Endodermal cell (in vitro differentiated cells): Measurements from ENCODE around the gene RLN3. TPM values are rescaled to one million over a fixed set of nuclear protein-coding genes. Genes with fewer than 3 reads are reported as not detected.

Source experiments
- DNase-seq: peaks from one replicate; pipeline ENCODE4 v3.0.0-alpha.2; 2017
- H3K27ac ChIP-seq: 2 replicates; pipeline ENCODE4 v1.5.1; 2013; ENCODE audit warnings: mild to moderate bottlenecking, low read depth, low read length, moderate library complexity
- H3K27me3 ChIP-seq: 2 replicates; pipeline ENCODE4 v1.6.1; 2013; ENCODE audit warnings: mild to moderate bottlenecking, low read length, moderate library complexity; ENCODE audit not compliant: insufficient read depth, control insufficient read depth, poor library complexity, severe bottlenecking
- H3K36me3 ChIP-seq: 2 replicates; pipeline ENCODE4 v1.7.0; 2013; ENCODE audit warnings: mild to moderate bottlenecking, low read length, moderate library complexity; ENCODE audit not compliant: control insufficient read depth, insufficient read depth
- H3K4me1 ChIP-seq: one replicate; pipeline ENCODE4 v1.7.0; 2013; ENCODE audit warnings: low read length; ENCODE audit not compliant: control insufficient read depth, insufficient read depth
- H3K4me3 ChIP-seq: 2 replicates; pipeline ENCODE4 v1.5.1; 2013; ENCODE audit warnings: mild to moderate bottlenecking, low read length, moderate library complexity
- H3K9ac ChIP-seq: 2 replicates; pipeline ENCODE4 v1.6.1; 2013; ENCODE audit warnings: mild to moderate bottlenecking, low read length, moderate library complexity; ENCODE audit not compliant: poor library complexity, severe bottlenecking; ENCODE audit errors: extremely low read depth
- H3K9me3 ChIP-seq: 2 replicates; pipeline ENCODE4 v1.6.1; 2013; ENCODE audit warnings: mild to moderate bottlenecking, low read length, moderate library complexity; ENCODE audit not compliant: control insufficient read depth
- H3K27ac Mint-ChIP-seq: 2 replicates; pipeline ENCODE4 v1.8.0; 2020; ENCODE audit warnings: mixed read lengths
- H3K27me3 Mint-ChIP-seq: 2 replicates; pipeline ENCODE4 v1.8.0; 2021; ENCODE audit warnings: mild to moderate bottlenecking, mixed read lengths; ENCODE audit not compliant: insufficient read depth
- H3K36me3 Mint-ChIP-seq: 2 replicates; pipeline ENCODE4 v1.8.0; 2020; ENCODE audit warnings: low read depth, mixed read lengths
- H3K4me1 Mint-ChIP-seq: 2 replicates; pipeline ENCODE4 v1.8.0; 2020; ENCODE audit warnings: mixed read lengths
- H3K4me3 Mint-ChIP-seq: 2 replicates; pipeline ENCODE4 v1.8.0; 2020; ENCODE audit warnings: mild to moderate bottlenecking, moderate library complexity, mixed read lengths
- H3K9me3 Mint-ChIP-seq: 2 replicates; pipeline ENCODE4 v1.8.0; 2020; ENCODE audit warnings: mild to moderate bottlenecking, mixed read lengths
- WGBS, 2 experiments: methylation state at CpG; one replicate each; pipeline versions ENCODE4 v1.1.5 to v1.1.7; 2013; ENCODE audit warnings: missing lambda C conversion rate in 2 of 2, mixed read lengths in 1 of 2; ENCODE audit not compliant: insufficient coverage in 1 of 2, insufficient read length in 1 of 2; 5-methylcytosine and 5-hydroxymethylcytosine counted together
- total RNA-seq, 2 donors: library from RNA; stranded (reverse); fragmentation: NEBNext Ultra II Directional in 1 of 2; extraction: Animal tissue kit (Norgen Biotek cat#: 25700) in 1 of 2; gene quantifications; 2 replicates in 1 of 2; 3 replicates in 1 of 2; pipeline ENCODE4 v1.2.1, GENCODE V29; 2021
- TF ChIP-seq, protein P1 (sequence below): fragments of 200-600 bp; sonication (generic); conservative IDR thresholded peaks from 2 replicates; pipeline ENCODE4 v1.5.0; 2021; ENCODE audit warnings: antibody characterized with exemption, mild to moderate bottlenecking

Gene RLN3
- total RNA-seq, 2 donors from 2014 or later = not detected

DNA sequence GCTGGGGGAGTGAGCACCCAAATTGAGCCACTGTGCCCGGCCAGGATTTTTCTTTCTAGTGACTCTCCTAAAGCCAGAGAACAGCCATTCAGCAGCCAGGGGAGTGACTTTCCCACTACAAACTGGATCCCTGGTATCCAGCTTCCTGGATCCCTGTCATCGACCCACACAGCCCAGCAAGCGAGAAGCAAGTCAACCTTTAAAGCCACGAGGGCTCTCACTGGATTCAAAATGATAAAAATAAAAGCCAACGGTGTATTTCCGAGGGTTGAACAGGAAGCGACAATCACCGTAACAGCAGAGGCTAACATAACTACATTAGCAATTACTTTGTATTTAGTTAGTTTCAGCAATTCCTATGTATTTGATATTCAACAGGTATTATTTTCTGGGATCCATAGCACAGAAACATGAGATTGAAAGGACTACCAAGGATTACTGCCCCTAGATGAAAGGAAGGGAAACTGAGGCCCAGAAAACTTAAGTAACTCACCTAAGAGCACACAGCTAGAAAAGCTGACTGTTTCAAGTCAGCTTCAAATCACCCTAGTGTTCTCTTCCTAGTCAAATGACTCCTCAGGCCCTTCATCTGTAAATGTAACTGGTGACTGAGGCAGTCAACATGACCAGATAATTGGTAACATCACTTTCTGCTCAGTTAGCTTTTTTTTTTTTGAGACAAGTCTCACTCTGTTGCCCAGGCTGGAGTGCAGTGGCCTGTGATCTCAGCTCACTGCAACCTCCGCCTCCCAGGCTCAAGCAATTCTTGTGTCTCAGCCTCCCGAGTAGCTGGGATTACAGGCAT, 24.5 kb upstream of the RLN3 start:
- H3K27ac ChIP-seq = no peak overlapping the region
- peaks cover 23% of the 10 kb centered on the region for H3K36me3 Mint-ChIP-seq
- H3K9me3 Mint-ChIP-seq = peaks cover 18% of the 10 kb centered on the region
- H3K9ac ChIP-seq = no peak overlapping the region
- H3K4me3 Mint-ChIP-seq = no peak overlapping the region
- WGBS, 2 experiments = 82 to 83% methylated on average over 9 to 10 of the region's 10 CpGs
- peak overlapping the region; percentile 79 for H3K27ac Mint-ChIP-seq
- no peak for DNase-seq
- H3K4me1 Mint-ChIP-seq = no peaks in the 10 kb centered on the region
- peaks cover 20% of the 10 kb centered on the region for H3K36me3 ChIP-seq
- no peak overlapping the region for H3K4me3 ChIP-seq
- TF ChIP-seq, protein P1, sequence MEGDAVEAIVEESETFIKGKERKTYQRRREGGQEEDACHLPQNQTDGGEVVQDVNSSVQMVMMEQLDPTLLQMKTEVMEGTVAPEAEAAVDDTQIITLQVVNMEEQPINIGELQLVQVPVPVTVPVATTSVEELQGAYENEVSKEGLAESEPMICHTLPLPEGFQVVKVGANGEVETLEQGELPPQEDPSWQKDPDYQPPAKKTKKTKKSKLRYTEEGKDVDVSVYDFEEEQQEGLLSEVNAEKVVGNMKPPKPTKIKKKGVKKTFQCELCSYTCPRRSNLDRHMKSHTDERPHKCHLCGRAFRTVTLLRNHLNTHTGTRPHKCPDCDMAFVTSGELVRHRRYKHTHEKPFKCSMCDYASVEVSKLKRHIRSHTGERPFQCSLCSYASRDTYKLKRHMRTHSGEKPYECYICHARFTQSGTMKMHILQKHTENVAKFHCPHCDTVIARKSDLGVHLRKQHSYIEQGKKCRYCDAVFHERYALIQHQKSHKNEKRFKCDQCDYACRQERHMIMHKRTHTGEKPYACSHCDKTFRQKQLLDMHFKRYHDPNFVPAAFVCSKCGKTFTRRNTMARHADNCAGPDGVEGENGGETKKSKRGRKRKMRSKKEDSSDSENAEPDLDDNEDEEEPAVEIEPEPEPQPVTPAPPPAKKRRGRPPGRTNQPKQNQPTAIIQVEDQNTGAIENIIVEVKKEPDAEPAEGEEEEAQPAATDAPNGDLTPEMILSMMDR = no peak
- no peaks in the 10 kb centered on the region for H3K27me3 Mint-ChIP-seq
- no peaks in the 10 kb centered on the region for H3K4me1 ChIP-seq
- H3K27me3 ChIP-seq = no peaks in the 10 kb centered on the region
- peaks cover 14% of the 10 kb centered on the region for H3K9me3 ChIP-seq

DNA sequence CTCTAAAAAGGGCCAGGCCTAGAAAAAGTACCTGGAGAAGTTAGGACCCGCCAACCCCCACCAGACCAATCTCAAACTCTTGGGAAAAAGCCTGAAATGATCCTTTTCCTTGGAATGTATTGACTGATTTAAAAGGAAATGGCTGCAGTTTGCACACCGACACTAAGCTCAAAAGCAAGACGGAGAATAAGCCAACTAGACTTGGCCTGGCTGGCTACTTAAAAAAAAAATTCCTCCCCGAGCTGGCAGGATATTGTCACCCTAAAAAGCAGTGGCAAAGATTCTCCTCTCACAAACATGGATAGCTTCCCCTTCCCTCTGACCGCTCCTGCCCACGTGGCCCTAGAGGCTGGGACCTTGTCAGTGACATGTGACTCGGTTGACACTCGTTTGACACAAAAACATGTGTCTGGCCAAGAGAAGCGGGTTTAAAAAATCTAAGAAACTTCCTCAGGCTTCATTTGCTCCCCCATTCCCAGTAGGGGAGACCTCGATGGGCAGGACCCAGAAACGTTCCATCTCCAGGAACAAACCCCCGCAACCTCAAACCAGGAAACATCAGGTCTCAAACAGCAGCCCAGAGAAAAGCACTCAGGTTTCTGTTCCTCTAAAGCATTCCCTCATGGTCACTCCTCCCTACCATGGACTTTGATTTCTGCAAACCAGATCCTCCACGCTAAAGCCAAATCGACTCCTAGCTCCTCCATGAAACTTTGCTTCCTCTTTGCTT, 23.2 kb upstream of the RLN3 start:
- Histone ChIP-seq H3K9me3 (peaks cover 1% of the 10 kb centered on the region), H3K4me3 (peak overlapping the region; percentile 55), H3K27ac (no peak overlapping the region), H3K36me3 (peaks cover 6% of the 10 kb centered on the region), H3K9ac (no peak overlapping the region), H3K27me3 (no peaks in the 10 kb centered on the region), H3K4me1 (no peaks in the 10 kb centered on the region)
- TF ChIP-seq, protein P1 = no peak
- WGBS, 2 experiments = 88 to 91% methylated on average over 7 to 14 of the region's 14 CpGs
- H3K27me3 Mint-ChIP-seq = no peaks in the 10 kb centered on the region
- H3K4me3 Mint-ChIP-seq = peak overlapping the region; percentile 82
- H3K4me1 Mint-ChIP-seq = no peaks in the 10 kb centered on the region
- H3K36me3 Mint-ChIP-seq = peaks cover 11% of the 10 kb centered on the region
- peak overlapping the region; percentile 80 for H3K27ac Mint-ChIP-seq
- no peak for DNase-seq
- peaks cover 6% of the 10 kb centered on the region for H3K9me3 Mint-ChIP-seq

DNA sequence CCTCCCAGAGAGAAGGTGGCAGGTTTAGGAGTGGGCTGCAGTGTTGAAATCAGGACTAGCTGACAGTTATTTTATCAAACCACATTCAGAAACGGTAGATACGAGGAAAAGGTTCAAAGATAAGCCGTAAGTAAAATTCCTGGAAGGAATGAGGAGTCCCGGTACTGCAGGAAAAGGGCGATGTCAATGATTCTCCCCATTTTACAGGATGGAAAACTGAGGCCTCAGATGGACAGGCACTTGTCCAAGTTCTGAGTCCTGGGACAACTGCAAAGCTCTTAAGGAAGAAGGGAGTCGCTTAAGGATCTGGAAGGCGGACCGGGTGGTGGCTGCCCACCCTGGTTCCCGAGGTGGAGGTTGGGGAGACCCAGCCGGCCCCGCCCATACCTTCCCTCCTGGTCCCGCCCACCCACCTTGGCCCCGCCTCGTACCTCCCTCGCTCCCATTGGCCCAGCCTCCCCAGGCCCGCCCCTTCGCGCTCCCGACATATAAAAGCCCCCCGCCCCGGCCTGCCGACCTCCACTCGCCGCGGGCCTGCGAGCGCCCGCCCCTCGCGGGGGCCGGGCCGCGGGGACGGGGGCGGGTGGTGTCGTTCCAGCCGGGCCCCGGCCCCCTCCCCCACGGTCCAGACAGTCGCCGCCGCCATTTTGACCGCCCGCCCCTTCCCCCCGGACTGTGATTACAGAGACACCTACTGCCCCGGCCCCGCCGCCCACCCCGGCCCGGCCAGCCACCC, 22.4 kb upstream of the RLN3 start:
- Histone ChIP-seq H3K9ac (peak overlapping the region; percentile 95), H3K36me3 (peaks cover under 1% of the 10 kb centered on the region)
- WGBS, 2 experiments = 10 to 85% methylated on average over 5 to 50 of the region's 50 CpGs

More for the DNA sequence above, 22.4 kb upstream of the RLN3 start:
- TF ChIP-seq, protein P1 = no peak
- Histone ChIP-seq H3K4me3 (peak overlapping the region; percentile 88), H3K4me1 (no peaks in the 10 kb centered on the region), H3K27me3 (no peaks in the 10 kb centered on the region), H3K27ac (peak overlapping the region; percentile 100), H3K9me3 (no peaks in the 10 kb centered on the region)
- Mint-ChIP-seq H3K4me3 (peak overlapping the region; percentile 82), H3K9me3 (no peaks in the 10 kb centered on the region), H3K27me3 (no peaks in the 10 kb centered on the region), H3K4me1 (no peaks in the 10 kb centered on the region), H3K27ac (peak overlapping the region; percentile 100), H3K36me3 (peaks cover 5% of the 10 kb centered on the region)
- DNase-seq = peak; percentile 97
